ENCODE results near the gene SLC25A47. TPM values are rescaled to one million over a fixed set of nuclear protein-coding genes. Genes with fewer than 3 reads are reported as not detected.
A peak's percentile ranks its signal among the peaks of the same experiment; 100 is the strongest.

SLC25A47 gene
- total RNA-seq, 4 donors from 2014 or later: not detected

DNA sequence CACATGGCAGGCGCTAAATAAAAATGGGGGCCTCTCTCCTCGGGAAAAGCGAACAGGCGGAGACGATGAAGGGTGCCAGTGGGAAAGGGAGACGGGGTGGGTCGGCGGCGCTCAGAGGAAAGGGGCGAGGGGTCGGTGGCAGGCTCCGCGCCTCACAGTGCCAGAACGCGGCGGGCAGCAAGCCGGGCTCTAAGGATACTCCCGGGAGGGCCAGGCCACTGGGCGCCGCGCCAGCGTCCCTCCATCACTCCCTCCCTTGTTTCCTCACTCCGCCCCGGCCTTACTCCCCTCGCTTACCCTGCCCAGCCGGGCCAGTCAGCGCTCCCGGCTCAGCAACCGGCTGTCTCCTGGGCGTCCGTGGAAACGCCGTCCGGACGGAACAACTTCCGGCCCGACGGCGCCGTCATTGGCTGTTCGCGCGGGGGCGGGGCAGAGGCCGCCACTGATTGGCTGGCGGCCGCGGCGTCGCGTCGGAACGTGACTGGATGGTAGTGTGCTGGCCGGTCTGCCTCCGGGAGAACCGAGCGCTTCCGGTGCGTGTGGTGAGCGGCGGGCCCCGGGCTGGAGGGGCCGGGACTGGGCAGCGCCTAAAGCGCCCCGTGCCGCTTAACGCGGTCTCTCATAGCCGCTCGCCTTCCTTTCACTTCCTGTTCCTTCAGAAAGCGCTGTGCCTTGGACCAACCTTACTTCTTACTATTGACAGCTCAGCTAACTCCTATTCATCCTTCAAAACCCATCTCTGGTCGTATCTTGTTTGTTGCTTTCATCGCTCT is 53.0 kb downstream of the SLC25A47 start, which contains the start of gene WDR25:
Gene WDR25, plus strand, starts transcription at position 523 of the 773 bp plus-strand sequence.
- TF ChIP-seq, protein P1, sequence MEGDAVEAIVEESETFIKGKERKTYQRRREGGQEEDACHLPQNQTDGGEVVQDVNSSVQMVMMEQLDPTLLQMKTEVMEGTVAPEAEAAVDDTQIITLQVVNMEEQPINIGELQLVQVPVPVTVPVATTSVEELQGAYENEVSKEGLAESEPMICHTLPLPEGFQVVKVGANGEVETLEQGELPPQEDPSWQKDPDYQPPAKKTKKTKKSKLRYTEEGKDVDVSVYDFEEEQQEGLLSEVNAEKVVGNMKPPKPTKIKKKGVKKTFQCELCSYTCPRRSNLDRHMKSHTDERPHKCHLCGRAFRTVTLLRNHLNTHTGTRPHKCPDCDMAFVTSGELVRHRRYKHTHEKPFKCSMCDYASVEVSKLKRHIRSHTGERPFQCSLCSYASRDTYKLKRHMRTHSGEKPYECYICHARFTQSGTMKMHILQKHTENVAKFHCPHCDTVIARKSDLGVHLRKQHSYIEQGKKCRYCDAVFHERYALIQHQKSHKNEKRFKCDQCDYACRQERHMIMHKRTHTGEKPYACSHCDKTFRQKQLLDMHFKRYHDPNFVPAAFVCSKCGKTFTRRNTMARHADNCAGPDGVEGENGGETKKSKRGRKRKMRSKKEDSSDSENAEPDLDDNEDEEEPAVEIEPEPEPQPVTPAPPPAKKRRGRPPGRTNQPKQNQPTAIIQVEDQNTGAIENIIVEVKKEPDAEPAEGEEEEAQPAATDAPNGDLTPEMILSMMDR (IDR thresholded peaks at IDR 0.05; ENCODE audit: low read depth): no peak

DNA sequence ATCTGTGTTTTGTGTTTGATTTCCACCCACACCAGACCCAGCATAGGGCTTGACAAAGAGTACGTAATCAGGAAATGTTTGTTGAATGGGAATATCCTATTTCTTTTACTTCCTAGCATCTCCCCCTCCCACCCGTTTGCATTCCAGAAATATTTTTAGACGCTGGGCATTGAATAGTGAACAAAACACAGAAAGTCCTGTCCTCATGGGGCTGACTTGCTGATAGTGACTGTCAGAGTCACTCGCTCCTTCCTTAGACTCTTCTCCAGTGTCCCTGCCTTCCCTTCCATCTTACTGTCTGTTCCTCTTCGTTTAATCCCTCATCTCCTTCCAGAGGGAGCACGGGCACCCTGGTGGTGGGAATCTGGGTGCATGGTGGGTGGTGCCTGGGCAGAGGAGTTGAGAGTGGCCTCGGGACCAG is 53.6 kb downstream of the SLC25A47 start:
- TF ChIP-seq, protein P1 (IDR thresholded peaks at IDR 0.05; ENCODE audit: low read depth): no peak

Small RNA genes lying within 50 kb of the gene (small RNA-seq; reads per million reads assigned to genes)
- not detected for gene AL157871.3
- gene MIR345: 16.7 reads per million, percentile 93 among the genes with 10 or more reads in this experiment
- not detected for gene RN7SL523P

Other genes starting within 250 kb of the SLC25A47 start
- under 1 TPM in 3 of 4 donors, not detected in 1; 0.22 to 0.94 (median 0.34) TPM for gene DEGS2, start 163.7 kb upstream of the SLC25A47 start, total RNA-seq
- gene YY1, start 84.2 kb upstream of the SLC25A47 start, total RNA-seq: 10 to 100 TPM; 43.7 to 51.8 (median 48.5) TPM
- 10 to 100 TPM; 17.1 to 80.6 (median 42.5) TPM for gene SLC25A29, start 16.9 kb upstream of the SLC25A47 start, total RNA-seq
- gene WDR25, start 53.1 kb downstream of the SLC25A47 start, total RNA-seq: 10 to 100 TPM in 1 of 4 donors, 1 to 10 TPM in 3; 6.4 to 10.4 (median 7.1) TPM